OCI-LY3 (cell line): Measurements from ENCODE around the gene NDUFV2.

Source experiments
- H2AFZ ChIP-seq: fragments of 200-600, 300-600 bp; shearing (Covaris generic); 2 replicates; pipeline ENCODE4 v1.6.0; 2014; ENCODE audit warnings: antibody characterized with exemption, low read depth, low read length
- H3K27ac ChIP-seq: fragments of 200-600, 300-600 bp; sonication (generic); 2 replicates; pipeline ENCODE4 v1.5.1; 2014; ENCODE audit warnings: mild to moderate bottlenecking, low read length, moderate library complexity, mixed read lengths
- H3K27me3 ChIP-seq: fragments of 200-600, 300-600 bp; sonication (generic); 2 replicates; pipeline ENCODE4 v1.6.1; 2014; ENCODE audit warnings: low read depth, low read length, mixed read lengths
- H3K36me3 ChIP-seq: fragments of 200-600, 300-600 bp; sonication (generic); replicated peaks from 2 replicates; pipeline ENCODE3; 2014; ENCODE audit warnings: low read depth, low read length, mixed read lengths
- H3K4me1 ChIP-seq: fragments of 300-600, 200-600 bp; sonication (generic); 2 replicates; pipeline ENCODE4 v1.6.1; 2014; ENCODE audit warnings: low read length, mixed read lengths
- H3K4me2 ChIP-seq: fragments of 200-600, 300-600 bp; sonication (generic); 2 replicates; pipeline ENCODE4 v1.6.1; 2014; ENCODE audit warnings: low read length, mixed read lengths
- H3K4me3 ChIP-seq: fragments of 300-600, 200-600 bp; sonication (generic); 2 replicates; pipeline ENCODE4 v1.5.1; 2014; ENCODE audit warnings: antibody characterized with exemption, mild to moderate bottlenecking, low read length, moderate library complexity
- H3K79me2 ChIP-seq: fragments of 300-600, 200-600 bp; shearing (Covaris generic); 2 replicates; pipeline ENCODE4 v1.6.1; 2014; ENCODE audit warnings: mild to moderate bottlenecking, low read length, mixed read lengths
- H3K9ac ChIP-seq: fragments of 300-600, 200-600 bp; shearing (Covaris generic); 2 replicates; pipeline ENCODE4 v1.6.0; 2014; ENCODE audit warnings: mild to moderate bottlenecking, low read length, moderate library complexity
- H3K9me3 ChIP-seq: fragments of 200-600, 300-600 bp; shearing (Covaris generic); 2 replicates; pipeline ENCODE4 v1.6.1; 2014; ENCODE audit warnings: low read length, mixed read lengths; ENCODE audit not compliant: insufficient read depth
- H4K20me1 ChIP-seq: fragments of 200-600, 300-600 bp; sonication (generic); 2 replicates; pipeline ENCODE4 v1.6.1; 2016; ENCODE audit warnings: low read length, mixed read lengths; ENCODE audit not compliant: insufficient read depth
- CTCF ChIP-seq: fragments of 200-600, 300-600 bp; sonication (generic); IDR thresholded peaks from 2 replicates; pipeline ENCODE4 v1.5.1; 2014; ENCODE audit warnings: antibody characterized with exemption, low read length, low read depth
- EZH2phosphoT487 ChIP-seq: fragments of 200-600 bp; shearing (Covaris generic); IDR thresholded peaks from 2 replicates; pipeline ENCODE4 v1.6.1; 2018; ENCODE audit warnings: antibody characterized with exemption, mixed run types, low read depth

NDUFV2 gene

GRCh38 chr18:9177031-9177430, 74.5 kb downstream of the NDUFV2 start:
- no peak overlapping the region for H2AFZ ChIP-seq
- H4K20me1 ChIP-seq: peaks cover 98% of the 10 kb centered on the region
- H3K4me2 ChIP-seq: no peak overlapping the region
- H3K9ac ChIP-seq: no peak overlapping the region
- no peak for TF ChIP-seq CTCF
- no peak for TF ChIP-seq EZH2phosphoT487
- peaks cover 100% of the 10 kb centered on the region for H3K79me2 ChIP-seq
- no peaks in the 10 kb centered on the region for H3K27me3 ChIP-seq
- no peak overlapping the region for H3K27ac ChIP-seq
- H3K9me3 ChIP-seq: no peaks in the 10 kb centered on the region
- peaks cover 25% of the 10 kb centered on the region for H3K36me3 ChIP-seq
- peaks cover 33% of the 10 kb centered on the region for H3K4me1 ChIP-seq
- no peak overlapping the region for H3K4me3 ChIP-seq

DNA sequence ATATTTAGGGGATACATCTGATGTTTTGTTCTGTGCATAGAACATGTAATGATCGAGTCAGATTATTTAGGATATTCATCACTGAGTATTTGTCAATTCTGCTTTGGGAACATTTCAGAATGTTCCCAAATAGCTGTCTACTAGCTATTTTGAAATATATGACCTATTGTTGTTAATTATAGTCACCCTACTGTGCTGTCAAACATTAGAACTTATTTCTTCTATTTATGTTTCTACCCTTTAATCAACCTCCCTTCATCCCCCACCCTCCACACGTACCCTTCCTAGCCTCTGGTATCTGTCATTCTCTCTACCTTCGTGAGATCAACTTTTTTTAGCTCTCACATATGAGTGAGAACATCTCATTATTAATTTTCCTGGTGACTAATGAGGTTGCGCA, 75.0 kb downstream of the NDUFV2 start:
- Histone ChIP-seq H3K36me3 (peaks cover 29% of the 10 kb centered on the region), H3K27me3 (no peaks in the 10 kb centered on the region), H3K9ac (no peak overlapping the region), H3K4me2 (no peak overlapping the region), H3K27ac (no peak overlapping the region), H3K9me3 (no peaks in the 10 kb centered on the region), H2AFZ (no peak overlapping the region), H3K79me2 (peaks cover 100% of the 10 kb centered on the region), H3K4me3 (no peak overlapping the region), H3K4me1 (peaks cover 34% of the 10 kb centered on the region), H4K20me1 (peaks cover 98% of the 10 kb centered on the region)
- TF ChIP-seq CTCF (no peak), EZH2phosphoT487 (no peak)

GRCh38 chr18:9178557-9178956, 76.1 kb downstream of the NDUFV2 start:
- Histone ChIP-seq H3K27ac (no peak overlapping the region), H2AFZ (no peak overlapping the region), H3K9me3 (no peaks in the 10 kb centered on the region), H3K79me2 (peaks cover 98% of the 10 kb centered on the region), H3K27me3 (no peaks in the 10 kb centered on the region), H3K4me1 (peaks cover 33% of the 10 kb centered on the region), H3K9ac (no peak overlapping the region), H3K36me3 (peaks cover 38% of the 10 kb centered on the region), H4K20me1 (peaks cover 99% of the 10 kb centered on the region), H3K4me3 (no peak overlapping the region), H3K4me2 (no peak overlapping the region)
- no peak for TF ChIP-seq CTCF
- no peak for TF ChIP-seq EZH2phosphoT487

GRCh38 chr18:9181275-9181674, 78.8 kb downstream of the NDUFV2 start:
- Histone ChIP-seq H2AFZ (no peak overlapping the region), H3K36me3 (peaks cover 43% of the 10 kb centered on the region), H3K27ac (no peak overlapping the region), H3K4me2 (peak overlapping the region; percentile 13), H3K79me2 (peaks cover 87% of the 10 kb centered on the region), H3K9ac (no peak overlapping the region), H4K20me1 (peaks cover 96% of the 10 kb centered on the region), H3K27me3 (no peaks in the 10 kb centered on the region), H3K9me3 (no peaks in the 10 kb centered on the region), H3K4me1 (peaks cover 24% of the 10 kb centered on the region), H3K4me3 (no peak overlapping the region)
- TF ChIP-seq EZH2phosphoT487: no peak
- no peak for TF ChIP-seq CTCF
